Peyer's patch (tissue), 4 donors: ENCODE results near the gene FAS.

Source experiments
- POLR2A ChIP-seq, 2 donors: fragments of 450-650 bp; IDR thresholded peaks; one replicate each; pipeline ENCODE4 v1.5.1; 2017; ENCODE audit warnings: antibody characterized with exemption in 2 of 2, mild to moderate bottlenecking in 2 of 2, moderate library complexity in 2 of 2
- TF ChIP-seq, protein P1 (sequence below), 6 experiments: fragments of 450-650 bp in 4 of 6; fragments of 200-600 bp in 2 of 6; sonication (generic) in 1 of 6; IDR thresholded peaks; one replicate each; pipeline ENCODE4 v1.5.1; 2017 to 2019; ENCODE audit warnings: antibody characterized with exemption in 6 of 6, mild to moderate bottlenecking in 3 of 6, moderate library complexity in 1 of 6

DNA sequence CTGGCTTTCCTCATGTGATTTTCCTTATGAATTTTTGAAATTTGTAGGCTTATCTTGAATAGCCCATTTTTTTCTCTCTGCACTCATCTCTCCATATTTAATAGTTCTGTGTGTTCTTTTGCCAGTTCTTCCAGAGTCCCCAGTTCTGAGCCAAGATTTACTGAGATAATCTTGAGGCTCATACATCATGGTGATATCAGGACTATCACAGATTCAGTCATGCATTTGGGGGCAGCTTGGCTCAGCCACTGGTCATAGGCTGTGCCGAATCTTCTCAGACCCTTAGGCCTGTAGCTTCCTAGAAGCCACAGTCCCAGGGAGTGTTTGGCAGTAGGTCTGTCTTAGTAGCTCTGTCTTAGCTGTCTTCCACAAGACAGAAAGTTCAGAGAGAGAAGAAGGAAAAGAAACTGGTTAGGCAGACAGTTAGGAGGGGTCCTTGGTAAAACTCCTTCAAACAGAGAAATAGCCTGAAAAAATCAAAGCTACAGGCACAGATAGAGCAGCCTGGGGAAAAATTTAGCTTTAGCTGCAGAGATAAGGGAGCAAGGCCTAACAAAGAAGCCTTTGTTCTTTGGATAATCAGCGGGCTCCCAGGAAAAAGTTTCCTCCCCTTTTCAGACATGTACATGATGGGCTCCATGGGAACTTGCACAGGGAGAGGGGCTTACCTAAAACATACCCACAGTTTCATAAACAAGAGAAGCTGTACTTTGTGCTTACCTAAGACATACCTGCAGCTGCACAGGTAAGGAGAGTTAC, 29.1 kb downstream of the FAS start:
- no peak for TF ChIP-seq POLR2A (IDR thresholded peaks at IDR 0.05)
- TF ChIP-seq, protein P1, sequence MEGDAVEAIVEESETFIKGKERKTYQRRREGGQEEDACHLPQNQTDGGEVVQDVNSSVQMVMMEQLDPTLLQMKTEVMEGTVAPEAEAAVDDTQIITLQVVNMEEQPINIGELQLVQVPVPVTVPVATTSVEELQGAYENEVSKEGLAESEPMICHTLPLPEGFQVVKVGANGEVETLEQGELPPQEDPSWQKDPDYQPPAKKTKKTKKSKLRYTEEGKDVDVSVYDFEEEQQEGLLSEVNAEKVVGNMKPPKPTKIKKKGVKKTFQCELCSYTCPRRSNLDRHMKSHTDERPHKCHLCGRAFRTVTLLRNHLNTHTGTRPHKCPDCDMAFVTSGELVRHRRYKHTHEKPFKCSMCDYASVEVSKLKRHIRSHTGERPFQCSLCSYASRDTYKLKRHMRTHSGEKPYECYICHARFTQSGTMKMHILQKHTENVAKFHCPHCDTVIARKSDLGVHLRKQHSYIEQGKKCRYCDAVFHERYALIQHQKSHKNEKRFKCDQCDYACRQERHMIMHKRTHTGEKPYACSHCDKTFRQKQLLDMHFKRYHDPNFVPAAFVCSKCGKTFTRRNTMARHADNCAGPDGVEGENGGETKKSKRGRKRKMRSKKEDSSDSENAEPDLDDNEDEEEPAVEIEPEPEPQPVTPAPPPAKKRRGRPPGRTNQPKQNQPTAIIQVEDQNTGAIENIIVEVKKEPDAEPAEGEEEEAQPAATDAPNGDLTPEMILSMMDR (IDR thresholded peaks at IDR 0.05), result no peak
